HG02852 (cell line): ENCODE results near the gene MMP11.

ENCODE experiments used
- ATAC-seq: cut with Tn5 transposase; IDR thresholded peaks from one replicate; pipeline ENCODE4 v1.9.1; 2021; ENCODE audit warnings: mild to moderate bottlenecking, moderate library complexity; ENCODE audit not compliant: unreplicated experiment

The MMP11 gene

GRCh38 chr22:23756891-23757290, 15.8 kb upstream of the MMP11 start:
- no peak for ATAC-seq

GRCh38 chr22:23759566-23759965, 13.1 kb upstream of the MMP11 start:
- no peak for ATAC-seq

- ATAC-seq, result no peak
These were observed 12.6 kb upstream of the MMP11 start for GRCh38 chr22:23760056-23760455.

- no peak for ATAC-seq
These were observed 9.6 kb upstream of the MMP11 start, which contains the start of gene C22orf15 for GRCh38 chr22:23762842-23763578. C22orf15 (plus strand) TSS chr22:23762990; CDS start chr22:23763307, 317 bp downstream.

GRCh38 chr22:23763579-23763945, 9.1 kb upstream of the MMP11 start:
- no peak for ATAC-seq

GRCh38 chr22:23763954-23764353, 8.7 kb upstream of the MMP11 start:
- no peak for ATAC-seq

GRCh38 chr22:23764899-23765881, 7.5 kb upstream of the MMP11 start:
- no peak for ATAC-seq

GRCh38 chr22:23767303-23767672, 5.4 kb upstream of the MMP11 start:
- ATAC-seq, result no peak

- ATAC-seq, result peak; percentile 41
These were observed 4.7 kb upstream of the MMP11 start, which contains the start of gene CHCHD10 for GRCh38 chr22:23767673-23768548. CHCHD10 (minus strand) TSS chr22:23767972; CDS start chr22:23767874, 98 bp downstream.

- no peak for ATAC-seq
These were observed 3.2 kb upstream of the MMP11 start for GRCh38 chr22:23769321-23769965.

GRCh38 chr22:23772315-23772648, 367 bp upstream of the MMP11 start:
- ATAC-seq, result no peak

GRCh38 chr22:23773483-23774113, 949 bp downstream of the MMP11 start:
- ATAC-seq, result no peak

GRCh38 chr22:23774114-23774921, 1.7 kb downstream of the MMP11 start:
- no peak for ATAC-seq

GRCh38 chr22:23774922-23775436, 2.3 kb downstream of the MMP11 start:
- no peak for ATAC-seq

- no peak for ATAC-seq
These were observed 3.2 kb downstream of the MMP11 start for GRCh38 chr22:23775779-23776375.

GRCh38 chr22:23777776-23778576, 5.3 kb downstream of the MMP11 start:
- ATAC-seq, result no peak

GRCh38 chr22:23778577-23778900, 5.9 kb downstream of the MMP11 start:
- ATAC-seq, result no peak

- no peak for ATAC-seq
These were observed 6.4 kb downstream of the MMP11 start for GRCh38 chr22:23779083-23779482.
